Stimulated activated CD8-positive, alpha-beta memory T cell treated with anti-CD3 and anti-CD28 coated beads, Interleukin-12 subunit alpha, Interleukin-12 subunit beta, amount 100 ng/mL, for 24 hours (primary cell): ENCODE data around the gene HERC2.

Experiments used
- DNase-seq: peaks from one replicate; pipeline ENCODE4 v3.0.0-alpha.2; 2020; ENCODE audit errors: extremely low read depth

Gene HERC2

GRCh38 chr15:28096670-28097431, 225.1 kb downstream of the HERC2 start:
- DNase-seq: no peak

- no peak for DNase-seq
Observed at GRCh38 chr15:28096411-28096669, 225.6 kb downstream of the HERC2 start.

DNA sequence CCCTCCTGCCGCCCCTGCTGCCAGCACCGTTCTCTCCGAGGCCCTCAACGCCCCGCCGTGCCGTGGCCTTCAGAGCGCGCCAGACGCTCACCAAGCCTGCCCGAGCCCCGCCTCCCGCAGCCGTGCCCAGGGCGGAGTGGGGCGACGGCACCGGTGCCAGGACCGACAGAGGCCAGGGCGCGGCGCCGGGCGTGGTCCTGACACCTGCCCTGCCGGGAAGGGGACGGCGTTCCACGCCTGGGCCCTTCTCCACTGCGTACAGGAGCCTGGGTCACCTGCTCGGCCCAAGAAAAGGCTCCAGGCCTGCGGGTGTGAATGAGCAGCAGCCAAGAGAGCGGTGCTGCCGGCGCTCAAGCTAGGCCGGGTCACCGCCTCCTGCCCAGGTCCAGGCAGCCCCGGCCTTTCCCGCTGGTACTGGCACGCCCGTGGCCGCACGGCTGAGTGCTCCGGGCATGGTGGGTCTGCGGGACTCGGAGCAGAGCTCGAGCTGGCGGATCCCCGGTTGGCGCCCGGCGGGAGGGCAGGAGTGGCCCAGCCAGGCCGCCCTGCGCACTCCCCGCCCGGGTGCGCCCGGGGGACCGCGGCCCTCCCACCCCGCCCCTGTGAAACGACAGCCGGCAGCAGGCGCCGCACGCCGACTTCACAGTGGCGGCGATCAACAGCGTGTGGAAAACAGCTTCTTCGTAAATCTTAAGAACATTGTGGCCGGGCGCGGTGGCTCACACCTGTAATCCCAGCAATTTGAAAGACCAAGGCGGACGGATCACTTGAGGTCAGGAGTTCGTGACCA, 227.1 kb downstream of the HERC2 start:
- no peak for DNase-seq

DNA sequence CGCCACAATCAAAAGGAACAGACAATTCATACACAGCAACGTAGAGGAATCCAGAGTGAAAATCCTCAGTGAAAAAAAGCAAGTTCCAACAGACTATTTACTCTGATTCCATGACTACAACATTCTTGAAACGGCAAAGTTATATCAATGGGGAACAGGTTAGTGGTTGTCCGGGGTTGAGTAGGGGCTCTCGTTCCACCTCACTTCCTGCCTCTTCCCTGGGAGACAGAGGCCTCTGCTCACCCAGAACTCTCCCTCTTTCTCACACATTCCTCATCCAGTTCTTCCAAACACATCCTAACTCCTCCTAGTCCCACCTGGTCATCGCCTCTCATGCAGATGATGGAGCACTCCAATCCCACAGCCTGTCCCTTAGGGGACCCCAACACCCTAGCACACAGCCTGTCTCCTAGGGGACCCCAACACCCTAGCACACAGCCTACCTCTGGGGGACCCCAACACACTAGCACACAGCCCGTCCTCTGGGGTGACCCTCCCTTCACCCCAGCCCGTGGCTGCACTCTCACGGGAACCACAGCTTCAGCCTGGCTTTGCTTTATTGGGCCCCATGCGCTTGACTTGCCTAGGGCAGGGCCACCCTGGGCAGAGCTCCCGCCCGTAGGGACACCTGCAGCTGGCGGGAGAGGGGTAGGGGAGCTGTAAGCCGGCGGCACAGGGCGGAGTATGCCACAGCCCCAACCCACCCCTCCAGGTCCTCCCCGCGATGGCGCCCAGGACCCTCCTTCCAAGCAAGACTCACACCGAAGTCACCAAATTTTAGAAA, 228.0 kb downstream of the HERC2 start:
- DNase-seq: no peak

GRCh38 chr15:28091313-28091712, 230.7 kb downstream of the HERC2 start:
- DNase-seq: no peak

- no peak for DNase-seq
Observed at GRCh38 chr15:28086175-28086703, 235.7 kb downstream of the HERC2 start.

DNA sequence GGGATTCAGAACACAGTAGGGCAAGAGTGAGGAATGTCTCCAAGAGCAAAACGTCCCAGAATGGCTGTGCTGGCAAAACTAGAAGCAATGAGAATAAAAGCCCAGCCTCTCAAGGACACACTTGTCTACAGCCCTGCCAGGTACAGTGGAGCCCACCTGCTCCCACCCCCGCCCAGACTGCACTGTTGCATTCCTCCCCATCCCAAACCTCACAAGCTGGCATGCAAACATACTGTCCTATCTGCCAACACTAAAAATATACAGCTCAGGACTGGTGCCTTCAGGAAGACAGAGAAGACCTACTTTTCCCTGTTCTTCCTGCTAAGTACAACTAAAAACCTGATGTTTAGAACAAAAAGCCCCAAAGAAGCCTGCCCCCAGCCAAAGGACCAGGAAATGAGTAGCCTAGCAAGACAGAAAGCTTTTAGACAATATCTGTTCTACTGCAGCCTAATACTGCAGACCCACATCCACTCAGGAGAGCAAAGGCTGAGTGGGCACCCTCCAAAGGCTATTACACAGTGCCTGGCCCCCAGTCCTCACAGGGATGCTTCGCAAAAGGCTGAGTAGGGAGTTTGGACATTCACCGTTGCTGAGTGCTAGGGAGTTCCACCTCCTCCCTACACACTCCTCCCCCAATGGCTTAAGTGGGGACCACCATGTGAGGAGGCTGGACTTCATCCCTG, 236.3 kb downstream of the HERC2 start:
- no peak for DNase-seq

GRCh38 chr15:28084547-28084946, 237.4 kb downstream of the HERC2 start:
- DNase-seq: no peak

DNA sequence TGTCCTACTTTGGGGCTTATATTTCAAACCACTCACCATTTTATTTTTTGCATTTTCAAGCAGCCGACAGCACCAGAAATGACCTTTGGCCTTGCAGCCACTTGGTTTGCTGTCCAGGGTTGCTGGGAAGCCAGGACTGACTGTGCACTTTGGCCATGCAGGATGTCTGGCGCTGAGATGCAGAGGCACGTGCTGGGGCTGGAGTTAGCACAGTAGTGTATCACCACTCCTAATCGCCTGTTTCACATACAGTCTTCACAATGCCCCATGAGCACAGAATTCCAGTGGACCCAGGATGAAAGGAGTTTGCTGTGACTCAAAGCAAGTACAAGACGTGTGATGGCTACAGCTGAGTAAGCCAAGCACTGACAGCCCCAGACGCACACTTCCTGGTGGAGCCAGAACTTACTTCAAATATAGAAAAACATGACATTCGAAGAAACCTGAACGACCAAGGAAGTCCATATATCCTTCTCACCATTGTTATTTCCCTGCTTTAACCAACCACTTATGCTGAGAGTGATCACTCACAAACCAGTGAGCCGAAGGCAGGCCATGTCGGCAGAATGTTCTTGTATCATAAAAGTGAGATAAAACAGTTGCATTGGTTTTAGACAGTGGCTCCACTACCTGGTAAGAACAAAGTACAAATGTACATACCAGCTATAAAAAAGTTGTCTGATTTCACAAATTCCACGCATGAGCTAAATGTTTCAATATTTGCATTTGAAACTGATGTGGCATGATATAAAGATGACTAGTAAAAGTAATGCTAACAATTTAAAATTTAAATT, 238.9 kb downstream of the HERC2 start:
- no peak for DNase-seq

DNA sequence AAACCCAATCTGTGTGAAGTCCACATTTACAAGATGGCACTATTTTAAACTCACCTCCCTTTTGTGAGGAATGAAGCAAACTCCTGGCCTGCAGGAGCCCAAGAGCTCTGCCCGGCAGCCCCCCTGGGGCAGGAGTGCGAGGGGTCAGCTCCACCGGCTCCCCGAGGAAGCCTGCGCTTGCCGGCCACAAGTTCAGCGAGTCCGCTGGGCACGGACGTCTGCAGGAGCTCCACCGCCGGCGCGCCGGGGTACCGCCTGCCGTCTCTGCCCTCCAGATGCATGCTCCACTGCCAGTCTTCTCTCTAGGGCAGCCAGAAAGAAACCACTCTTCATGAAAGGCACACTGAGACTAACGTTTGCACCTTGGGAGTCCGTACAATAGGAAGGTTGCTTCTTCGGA, 240.4 kb downstream of the HERC2 start:
- DNase-seq: no peak

- DNase-seq: no peak
Observed at GRCh38 chr15:28080386-28080785, 241.6 kb downstream of the HERC2 start.

DNA sequence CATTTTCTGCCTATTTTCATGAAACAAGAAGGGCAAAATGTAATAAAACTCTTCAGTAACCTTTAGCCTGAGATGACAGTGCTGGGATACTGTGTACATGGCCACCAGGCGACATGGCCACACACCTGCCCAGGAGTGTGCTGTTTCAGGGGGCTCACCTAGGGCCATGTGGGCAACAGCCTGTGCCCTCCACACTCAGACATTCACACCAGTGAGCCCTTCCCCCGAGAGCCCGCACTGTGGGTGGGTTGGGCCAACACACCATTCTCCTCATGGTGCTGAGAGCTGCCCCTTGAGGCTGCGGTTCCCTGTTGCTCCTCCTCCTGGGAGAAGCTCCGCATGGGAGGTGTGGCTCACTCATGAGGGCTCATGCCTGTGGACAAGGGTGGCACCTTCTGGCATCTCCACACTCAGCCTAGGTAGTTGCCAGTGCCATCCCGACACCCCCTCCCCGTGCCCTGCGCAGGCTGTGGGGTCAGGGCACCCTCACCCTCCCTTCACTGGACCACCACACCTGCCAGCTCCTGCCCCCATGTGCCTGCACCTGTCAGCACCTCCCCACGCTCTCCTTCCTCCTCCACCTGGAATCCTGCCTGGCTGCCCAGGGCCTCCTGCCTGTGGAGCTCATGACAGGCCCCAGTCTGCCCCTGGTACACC, 242.5 kb downstream of the HERC2 start:
- DNase-seq: no peak

DNA sequence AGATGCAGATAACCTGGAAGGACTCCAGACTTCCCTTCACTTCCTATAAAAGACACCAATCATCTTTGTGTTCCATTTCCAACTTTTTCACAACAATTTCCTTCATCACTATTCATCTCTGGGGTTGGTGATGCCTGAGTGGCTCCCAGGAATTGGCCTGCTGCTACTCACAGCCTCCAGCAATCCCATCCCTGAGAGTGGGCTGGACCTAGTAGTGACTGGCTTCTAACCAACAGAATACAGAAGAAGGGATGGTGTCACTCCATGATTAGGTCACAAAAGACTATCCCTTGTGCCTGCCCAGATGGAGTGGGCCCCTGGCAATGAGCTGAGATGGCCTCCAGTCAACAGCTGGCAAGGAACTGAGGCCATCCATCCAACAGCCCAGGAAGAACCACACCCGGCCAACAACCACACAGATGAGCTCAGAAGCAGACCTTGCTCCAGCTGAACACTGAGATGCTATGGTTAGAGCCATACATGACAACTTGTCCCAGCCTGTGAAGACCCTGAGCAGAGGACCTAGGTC, 243.7 kb downstream of the HERC2 start:
- DNase-seq: no peak

DNA sequence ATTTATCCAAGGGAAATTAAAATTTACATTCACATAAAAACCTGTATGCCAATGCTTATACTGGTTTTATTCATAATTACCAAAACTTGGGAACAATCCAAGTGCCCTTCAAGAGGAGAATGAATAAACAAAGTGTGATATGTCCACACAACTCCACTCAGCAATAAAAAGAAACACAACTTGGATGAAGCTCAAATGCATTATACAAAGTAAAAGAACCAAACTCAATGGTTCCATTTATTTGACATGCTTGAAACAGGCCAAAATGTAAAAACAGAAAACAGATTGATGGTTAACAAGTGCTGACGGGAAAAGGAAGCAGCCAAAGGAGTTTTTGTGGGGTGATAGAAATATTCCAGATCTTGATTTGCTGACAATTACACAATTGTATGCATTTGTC, 246.4 kb downstream of the HERC2 start:
- no peak for DNase-seq

DNA sequence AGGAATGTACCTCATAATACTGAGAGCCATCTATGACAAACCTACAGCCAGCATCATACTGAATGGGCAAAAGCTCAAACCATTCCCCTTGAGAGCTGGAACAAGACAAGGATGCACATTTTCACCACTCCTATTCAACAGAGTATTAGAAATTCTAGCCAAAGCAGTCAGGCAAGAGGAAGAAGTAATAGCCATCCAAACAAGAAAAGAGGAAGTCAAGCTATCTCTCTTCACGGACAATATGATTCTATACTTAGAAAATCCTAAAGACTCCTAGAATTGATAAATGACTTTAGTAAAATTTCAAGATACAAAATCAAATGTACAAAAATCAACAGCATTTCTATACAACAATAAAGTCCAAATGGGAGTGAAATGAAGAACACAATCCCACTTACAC, 253.0 kb downstream of the HERC2 start:
- DNase-seq: no peak

GRCh38 chr15:28066231-28066630, 255.7 kb downstream of the HERC2 start:
- DNase-seq: no peak
